ENCODE data around the gene FADS2. TPM values are rescaled to one million over a fixed set of nuclear protein-coding genes. Genes with fewer than 3 reads are reported as not detected.
A peak's percentile ranks its signal among the peaks of the same experiment; 100 is the strongest.

Gene FADS2
- total RNA-seq, 2 donors from 2014 or later: 2.0 to 4.4 TPM

GRCh38 chr11:61889831-61890230 is 61.7 kb downstream of the FADS2 start:
- H3K4me3 ChIP-seq: no peak overlapping the region
- no peak overlapping the region for H3K27ac ChIP-seq
- TF ChIP-seq CTCF (IDR thresholded peaks at IDR 0.05): no peak
- no peak for TF ChIP-seq POLR2A (IDR thresholded peaks at IDR 0.05)
- ATAC-seq (no peak), DNase-seq (no peak)
- peaks cover 23% of the 10 kb centered on the region for H3K4me1 ChIP-seq
- no peaks in the 10 kb centered on the region for H3K9me3 ChIP-seq
- intact Hi-C loops (cut with DNase I): no loop called here
- no peaks in the 10 kb centered on the region for H3K27me3 ChIP-seq
- 94 to 96% methylated on average over 10 of the region's 10 CpGs for WGBS, 2 donors
- H3K36me3 ChIP-seq (replicated peaks in 1 of 2; ENCODE audit: insufficient read depth in 1 of 2, low read depth in 2 of 2): no peaks in the 10 kb centered on the region

GRCh38 chr11:61890529-61891330 is 62.6 kb downstream of the FADS2 start:
- H3K27ac ChIP-seq: peak overlapping the region; percentile 41 to 85 (median 72)
- DNase-seq (peak; percentile 47 to 74 (median 55)), ATAC-seq (peak; percentile 45)
- no peaks in the 10 kb centered on the region for H3K36me3 ChIP-seq (replicated peaks in 1 of 2; ENCODE audit: insufficient read depth in 1 of 2, low read depth in 2 of 2)
- WGBS, 2 donors: 2% methylated on average over 20 of the region's 38 CpGs; no CpG with 5 or more reads in 1 of the 2 donors
- peaks cover 23% of the 10 kb centered on the region for H3K4me1 ChIP-seq
- no peaks in the 10 kb centered on the region for H3K27me3 ChIP-seq
- intact Hi-C loops (cut with DNase I): no loop called here
- TF ChIP-seq CTCF (IDR thresholded peaks at IDR 0.05) (peak in 4 of 7 experiments; percentile 4 to 26 (median 15)), POLR2A (IDR thresholded peaks at IDR 0.05) (peak in 2 of 3 donors; percentile 43 to 51)
- peak overlapping the region; percentile 68 to 75 for H3K4me3 ChIP-seq
- H3K9me3 ChIP-seq: no peaks in the 10 kb centered on the region

- intact Hi-C loops (cut with DNase I): no loop called here
- peaks cover 23% of the 10 kb centered on the region for H3K4me1 ChIP-seq
These were observed 63.4 kb downstream of the FADS2 start, which contains the start of gene FADS3 for GRCh38 chr11:61891331-61892084. Gene FADS3 (minus strand): TSS chr11:61891545. CDS start chr11:61891381, 164 bp downstream.

GRCh38 chr11:61892085-61892370 is 63.9 kb downstream of the FADS2 start:
- no peaks in the 10 kb centered on the region for H3K36me3 ChIP-seq (replicated peaks in 1 of 2; ENCODE audit: insufficient read depth in 1 of 2, low read depth in 2 of 2)
- intact Hi-C loops (cut with DNase I): no loop called here
- H3K4me1 ChIP-seq: peaks cover 23% of the 10 kb centered on the region
- peak overlapping the region; percentile 14 to 34 for H3K4me3 ChIP-seq
- 10% methylated on average over 11 to 12 of the region's 12 CpGs for WGBS, 2 donors
- no peak for DNase-seq
- peak overlapping the region in 3 of 4 donors; percentile 64 to 85 (median 80) for H3K27ac ChIP-seq
- TF ChIP-seq CTCF (IDR thresholded peaks at IDR 0.05): no peak
- no peak for TF ChIP-seq POLR2A (IDR thresholded peaks at IDR 0.05)
- no peak for ATAC-seq
- no peaks in the 10 kb centered on the region for H3K27me3 ChIP-seq
- no peaks in the 10 kb centered on the region for H3K9me3 ChIP-seq

More at GRCh38 chr11:61891331-61892084, 63.4 kb downstream of the FADS2 start, which contains the start of gene FADS3:
- H3K4me3 ChIP-seq: peak within 1 kb of the TSS; percentile 68 to 75
- H3K27me3 ChIP-seq: no peaks in the 10 kb centered on the region
- peak; percentile 17 to 54 (median 46) for TF ChIP-seq POLR2A (IDR thresholded peaks at IDR 0.05)
- TF ChIP-seq CTCF (IDR thresholded peaks at IDR 0.05): peak in 2 of 7 experiments; percentile 20 to 30
- 0% methylated on average over 1 to 58 of the region's 96 CpGs for WGBS, 2 donors
- no peaks in the 10 kb centered on the region for H3K36me3 ChIP-seq (replicated peaks in 1 of 2; ENCODE audit: insufficient read depth in 1 of 2, low read depth in 2 of 2)
- ATAC-seq (peak; percentile 90), DNase-seq (peak; percentile 91 to 96 (median 92))
- no peaks in the 10 kb centered on the region for H3K9me3 ChIP-seq
- H3K27ac ChIP-seq: peak within 1 kb of the TSS; percentile 41 to 85 (median 72)
